Ishikawa (cell line): Measurements from ENCODE around the gene IL12RB1.

Experiments used
- CEBPB ChIP-seq: IDR thresholded peaks from 2 replicates; pipeline ENCODE4 v1.6.1; 2012
- CREB1 ChIP-seq: IDR thresholded peaks from 2 replicates; pipeline ENCODE4 v1.6.1; 2012; ENCODE audit warnings: low read depth
- EGR1 ChIP-seq: IDR thresholded peaks from 2 replicates; pipeline ENCODE4 v1.6.1; 2012
- EP300 ChIP-seq: IDR thresholded peaks from 2 replicates; pipeline ENCODE4 v1.6.1; 2012; ENCODE audit warnings: borderline replicate concordance
- FOXM1 ChIP-seq: IDR thresholded peaks from 2 replicates; pipeline ENCODE4 v1.6.1; 2012; ENCODE audit warnings: low read depth, borderline replicate concordance
- MAX ChIP-seq: IDR thresholded peaks from 2 replicates; pipeline ENCODE4 v1.6.1; 2012
- NFIC ChIP-seq: IDR thresholded peaks from 2 replicates; pipeline ENCODE4 v1.6.1; 2012
- RAD21 ChIP-seq: IDR thresholded peaks from 2 replicates; pipeline ENCODE4 v1.6.1; 2012; ENCODE audit warnings: low read depth
- REST ChIP-seq: IDR thresholded peaks from 2 replicates; pipeline ENCODE4 v1.6.1; 2012; ENCODE audit warnings: low read depth, mild to moderate bottlenecking
- TAF1 ChIP-seq: IDR thresholded peaks from 2 replicates; pipeline ENCODE4 v1.6.1; 2012; ENCODE audit warnings: low read depth, mild to moderate bottlenecking
- TCF12 ChIP-seq: IDR thresholded peaks from 2 replicates; pipeline ENCODE4 v1.6.1; 2012; ENCODE audit warnings: low read depth
- TEAD4 ChIP-seq: IDR thresholded peaks from 2 replicates; pipeline ENCODE4 v1.6.1; 2012
- USF1 ChIP-seq: IDR thresholded peaks from 2 replicates; pipeline ENCODE4 v1.6.1; 2012
- YY1 ChIP-seq: IDR thresholded peaks from 2 replicates; pipeline ENCODE4 v1.6.1; 2012; ENCODE audit warnings: low read depth
- ZBTB7A ChIP-seq: IDR thresholded peaks from 2 replicates; pipeline ENCODE4 v1.6.1; 2012; ENCODE audit warnings: low read depth

The IL12RB1 gene

GRCh38 chr19:18128805-18129204, 42.1 kb upstream of the IL12RB1 start:
- TF ChIP-seq MAX (no peak), EP300 (no peak), FOXM1 (no peak), ZBTB7A (no peak), CEBPB (no peak), CREB1 (no peak), EGR1 (no peak)

GRCh38 chr19:18128044-18128443, 41.3 kb upstream of the IL12RB1 start:
- TF ChIP-seq NFIC (no peak), TAF1 (no peak), REST (no peak), USF1 (no peak)

GRCh38 chr19:18126097-18126496, 39.4 kb upstream of the IL12RB1 start:
- no peak for TF ChIP-seq USF1
- TF ChIP-seq NFIC: no peak
- no peak for TF ChIP-seq RAD21
- no peak for TF ChIP-seq CEBPB
- TF ChIP-seq TAF1: no peak
- no peak for TF ChIP-seq YY1
- TF ChIP-seq ZBTB7A: no peak
- no peak for TF ChIP-seq FOXM1
- TF ChIP-seq EP300: no peak
- no peak for TF ChIP-seq MAX
- no peak for TF ChIP-seq REST
- TF ChIP-seq CREB1: no peak
- TF ChIP-seq TEAD4: no peak
- no peak for TF ChIP-seq EGR1
- no peak for TF ChIP-seq TCF12

- no peak for TF ChIP-seq TCF12
- TF ChIP-seq REST: no peak
- no peak for TF ChIP-seq MAX
- TF ChIP-seq ZBTB7A: no peak
- no peak for TF ChIP-seq EP300
- TF ChIP-seq FOXM1: no peak
- no peak for TF ChIP-seq YY1
Observed at GRCh38 chr19:18123819-18124218, 37.1 kb upstream of the IL12RB1 start.

GRCh38 chr19:18122860-18123795, 36.4 kb upstream of the IL12RB1 start:
- TF ChIP-seq RAD21: no peak
- no peak for TF ChIP-seq TCF12
- TF ChIP-seq NFIC: no peak
- no peak for TF ChIP-seq CEBPB
- no peak for TF ChIP-seq TEAD4
- no peak for TF ChIP-seq CREB1
